Camera-type eye (tissue), 1 donor: ENCODE data around the gene B9D2. TPM values are rescaled to one million over a fixed set of nuclear protein-coding genes. Genes with fewer than 3 reads are reported as not detected.

Experiments used
- total RNA-seq: library from RNA; depleted of rRNA; stranded (reverse); fragments of >200 nt; gene quantifications from one replicate; pipeline ENCODE4 v1.2.3, GENCODE V29; 2014

The B9D2 gene, protein sequence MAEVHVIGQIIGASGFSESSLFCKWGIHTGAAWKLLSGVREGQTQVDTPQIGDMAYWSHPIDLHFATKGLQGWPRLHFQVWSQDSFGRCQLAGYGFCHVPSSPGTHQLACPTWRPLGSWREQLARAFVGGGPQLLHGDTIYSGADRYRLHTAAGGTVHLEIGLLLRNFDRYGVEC
- 8.9 TPM for total RNA-seq

DNA sequence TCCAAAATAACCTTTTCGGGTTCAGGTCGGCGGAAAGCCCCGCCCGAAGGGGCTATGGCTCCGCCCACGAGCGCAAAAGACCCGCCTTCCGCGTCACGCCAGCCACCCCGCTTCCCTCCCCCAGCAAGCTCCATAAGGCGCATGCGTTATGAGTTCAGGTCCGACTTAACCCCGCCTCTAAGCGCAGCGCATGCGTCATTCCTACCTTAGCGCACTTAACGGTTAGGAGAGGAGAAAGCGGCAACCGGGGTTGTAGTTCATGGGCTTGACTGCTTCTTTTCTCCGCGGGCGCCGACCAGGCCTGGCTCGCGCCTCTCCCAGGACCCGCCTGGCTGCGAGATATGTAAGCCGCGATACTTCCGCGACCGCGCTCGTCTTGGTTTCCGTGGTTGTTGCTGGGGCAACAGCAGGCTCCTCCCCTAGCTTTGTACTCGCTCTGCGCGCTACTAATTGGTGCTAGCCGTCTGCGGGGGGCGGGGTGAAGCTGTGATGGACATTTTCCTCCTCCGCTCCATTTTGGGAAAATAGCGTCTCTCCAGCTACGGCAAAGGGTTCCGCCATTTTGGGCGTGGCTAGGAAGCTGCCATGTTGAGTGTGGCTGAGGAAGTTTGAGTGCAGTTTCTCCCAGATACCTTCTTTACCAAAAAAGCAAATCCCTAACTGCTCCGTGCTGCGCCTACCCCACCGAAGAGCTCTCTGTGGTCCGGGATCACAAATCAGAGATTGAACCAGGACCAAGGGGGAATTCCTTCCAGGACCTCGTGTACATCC, at the start of gene B9D2:
Gene B9D2 (minus strand): TSS at position 397 of the 771 bp plus-strand sequence. CDS start 630 bp downstream, outside the sequence.

GRCh38 chr19:41397086-41398049, 33.4 kb upstream of the B9D2 start, which contains the start of the genes BCKDHA and EXOSC5:
BCKDHA (plus strand) TSS chr19:41397818; CDS start chr19:41397828, 10 bp downstream.
EXOSC5 (minus strand) TSS chr19:41397359; CDS start chr19:41397328, 31 bp downstream.

GRCh38 chr19:41376241-41376997, 12.5 kb upstream of the B9D2 start, which contains the start of gene TMEM91:
TMEM91 (plus strand) TSS chr19:41376533; CDS start chr19:41378310, 1,777 bp downstream.

DNA sequence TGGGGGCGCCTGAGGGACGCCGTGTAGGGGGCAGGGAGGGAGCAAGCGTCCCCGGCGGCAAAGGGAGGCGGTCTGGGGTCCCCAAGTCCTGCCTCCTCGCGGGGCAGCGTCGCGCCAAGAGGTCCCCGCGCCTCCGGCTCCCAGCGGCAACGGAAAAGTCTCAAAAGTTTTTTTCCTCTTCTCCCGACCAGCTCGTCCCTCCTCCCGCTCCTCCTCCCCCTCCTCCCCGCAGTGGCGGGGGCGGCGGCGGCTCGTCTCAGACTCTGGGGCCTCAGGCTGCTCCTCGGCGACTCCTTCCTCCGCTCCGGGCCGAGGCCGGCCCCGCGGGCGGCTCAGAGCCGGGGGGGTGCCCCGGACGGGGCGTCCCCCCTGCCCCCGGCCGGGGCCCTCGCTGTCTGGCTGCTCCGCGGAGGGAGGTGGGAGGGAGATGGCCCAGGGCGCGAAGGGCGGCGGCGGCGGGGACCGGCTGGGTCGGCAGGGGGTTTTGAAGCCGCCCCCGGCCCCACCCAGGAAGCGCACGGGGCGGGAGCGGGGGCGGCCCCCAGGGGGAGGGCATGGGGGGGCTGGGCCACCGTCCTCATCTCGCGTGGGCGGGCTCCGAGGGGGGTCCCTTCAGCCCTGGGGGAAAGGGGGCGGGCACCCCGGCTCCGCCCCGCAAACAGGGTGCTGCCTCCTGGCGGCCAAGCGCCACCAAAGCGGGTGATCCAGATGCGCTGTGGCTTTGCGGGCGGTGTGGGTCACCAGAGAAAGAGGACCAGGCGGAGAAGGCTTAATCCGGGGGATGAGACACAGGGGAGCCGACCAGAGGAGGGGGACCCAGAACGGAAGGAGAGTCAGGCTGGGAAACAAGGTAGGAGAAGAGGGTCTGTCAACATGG, 10.2 kb downstream of the B9D2 start, which contains the start of gene TGFB1:
Gene TGFB1 (minus strand): TSS at position 457 of the 877 bp plus-strand sequence. CDS start 878 bp downstream, outside the sequence.

GRCh38 chr19:41310033-41310831, 53.7 kb downstream of the B9D2 start, which contains the start of gene CCDC97:
CCDC97 (plus strand) TSS chr19:41310172; CDS start chr19:41310311, 139 bp downstream.

Other genes starting within 250 kb of the B9D2 start
- 0.77 TPM for gene CYP2F1, start 249.7 kb downstream of the B9D2 start, total RNA-seq
- 1.5 TPM for gene CYP2S1, start 170.9 kb downstream of the B9D2 start, total RNA-seq
- 46.5 TPM for gene AXL, start 144.9 kb downstream of the B9D2 start, total RNA-seq
- gene HNRNPUL1, start 99.8 kb downstream of the B9D2 start, total RNA-seq = 172 TPM
- gene CCDC97, start 54.0 kb downstream of the B9D2 start, total RNA-seq = 17.5 TPM
- gene TGFB1, start 10.2 kb downstream of the B9D2 start, total RNA-seq = 15.0 TPM
- gene TMEM91, start 12.4 kb upstream of the B9D2 start, total RNA-seq = 43.9 TPM
- gene EXOSC5, start 33.2 kb upstream of the B9D2 start, total RNA-seq = 7.3 TPM
- 60.0 TPM for gene BCKDHA, start 33.7 kb upstream of the B9D2 start, total RNA-seq
- 1.9 TPM for gene B3GNT8, start 63.2 kb upstream of the B9D2 start, total RNA-seq
- gene DMAC2, start 75.8 kb upstream of the B9D2 start, total RNA-seq = 26.0 TPM
- not detected for gene ERICH4, start 79.0 kb upstream of the B9D2 start, total RNA-seq
- 2.1 TPM for gene CEACAM21, start 212.0 kb upstream of the B9D2 start, total RNA-seq